IPS-20b (cell line): ENCODE measurements around the gene ADCY1.

Experiments
- H3K27ac ChIP-seq: one replicate; pipeline ENCODE4 v1.5.1; 2013; ENCODE audit warnings: low read length
- H3K27me3 ChIP-seq: 2 replicates; pipeline ENCODE4 v1.6.1; 2013; ENCODE audit warnings: mild to moderate bottlenecking, low read length, inconsistent platforms; ENCODE audit not compliant: insufficient read depth
- H3K36me3 ChIP-seq: 2 replicates; pipeline ENCODE4 v1.6.1; 2013; ENCODE audit warnings: low read depth, mild to moderate bottlenecking, inconsistent platforms, low read length, moderate library complexity; ENCODE audit not compliant: insufficient read depth
- H3K4me1 ChIP-seq: 2 replicates; pipeline ENCODE4 v1.6.1; 2013; ENCODE audit warnings: mild to moderate bottlenecking, control low read depth, inconsistent platforms, low read length, moderate library complexity; ENCODE audit not compliant: insufficient read depth
- H3K4me3 ChIP-seq: 2 replicates; pipeline ENCODE4 v1.5.1; 2013; ENCODE audit warnings: mild to moderate bottlenecking, low read length, inconsistent platforms
- H3K9ac ChIP-seq: 2 replicates; pipeline ENCODE4 v1.6.1; 2013; ENCODE audit warnings: low read depth, mild to moderate bottlenecking, inconsistent platforms, low read length, moderate library complexity
- H3K9me3 ChIP-seq: 2 replicates; pipeline ENCODE4 v1.6.1; 2013; ENCODE audit warnings: mild to moderate bottlenecking, low read depth, low read length, inconsistent platforms; ENCODE audit not compliant: insufficient read depth

The ADCY1 gene

DNA sequence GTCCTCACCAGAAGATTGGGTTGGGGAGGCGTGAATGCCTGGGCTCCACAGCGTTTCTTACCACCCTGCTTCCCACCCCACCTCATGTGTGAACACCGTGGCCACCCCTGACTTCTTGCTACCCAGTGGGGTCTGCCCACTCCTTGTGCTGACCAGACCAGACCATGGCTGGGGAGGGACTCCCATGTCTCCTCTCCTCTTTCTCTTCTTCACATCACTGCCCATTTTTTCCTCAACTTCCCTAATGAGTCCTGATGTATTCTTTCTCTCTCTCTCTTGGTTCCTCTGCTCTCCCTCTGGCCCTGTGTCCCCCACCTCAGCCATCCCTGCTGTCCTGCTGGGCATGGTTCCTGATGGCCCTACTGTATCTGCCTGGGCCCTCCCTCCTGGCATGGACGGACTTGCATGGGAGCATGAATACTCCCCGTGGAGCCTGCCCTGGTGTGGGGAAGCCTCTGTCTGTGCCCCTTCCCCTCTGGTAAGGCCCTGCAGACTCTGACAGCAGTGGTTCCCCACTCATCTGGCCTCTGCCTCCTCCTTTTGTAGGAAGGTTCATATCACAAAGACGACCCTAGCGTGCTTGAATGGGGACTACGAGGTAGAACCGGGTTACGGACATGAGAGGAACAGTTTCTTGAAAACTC lies 85.5 kb downstream of the ADCY1 start:
- no peak overlapping the region for H3K4me3 ChIP-seq
- no peaks in the 10 kb centered on the region for H3K27me3 ChIP-seq
- H3K9ac ChIP-seq = no peak overlapping the region
- H3K4me1 ChIP-seq = no peaks in the 10 kb centered on the region
- no peak overlapping the region for H3K27ac ChIP-seq
- H3K9me3 ChIP-seq = no peaks in the 10 kb centered on the region
- H3K36me3 ChIP-seq = peaks cover 6% of the 10 kb centered on the region; the same call in 1 of the 2 replicates

DNA sequence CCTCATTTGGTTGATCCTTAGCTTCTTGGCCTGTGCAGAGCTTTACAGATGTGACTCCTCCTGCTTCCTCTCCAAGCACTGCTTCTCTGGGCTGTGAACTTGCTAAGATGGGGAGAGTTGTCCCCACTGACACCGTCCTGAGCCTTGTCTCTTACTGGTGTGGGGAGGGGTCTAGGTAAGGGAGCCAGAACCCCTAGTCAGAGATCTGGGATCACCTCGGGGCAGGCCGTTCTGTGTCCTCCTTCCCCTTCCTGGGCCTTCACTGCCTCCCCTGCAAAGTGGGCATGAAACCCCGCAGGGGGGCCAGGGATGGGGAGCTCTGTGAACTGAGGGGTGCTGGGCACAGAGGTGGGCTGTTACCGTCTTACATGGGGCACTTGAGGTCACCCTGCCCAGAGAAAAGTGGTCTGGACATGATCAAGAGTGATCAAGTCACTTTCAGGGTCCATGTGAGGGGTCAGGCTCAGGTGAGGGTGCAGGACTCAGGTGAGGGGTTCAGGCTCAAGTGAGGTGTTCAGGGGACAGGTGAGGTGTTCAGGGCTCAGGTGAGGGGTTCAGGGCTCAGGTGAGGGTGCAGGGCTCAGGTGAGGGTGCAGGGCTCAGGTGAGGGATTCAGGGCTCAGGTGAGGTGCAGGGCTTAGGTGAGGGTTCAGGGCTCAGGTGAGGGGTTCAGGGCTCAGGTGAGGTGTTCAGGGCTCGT lies 86.2 kb downstream of the ADCY1 start:
- H3K4me1 ChIP-seq = no peaks in the 10 kb centered on the region
- H3K9ac ChIP-seq = no peak overlapping the region
- H3K4me3 ChIP-seq = no peak overlapping the region
- no peaks in the 10 kb centered on the region for H3K9me3 ChIP-seq
- no peak overlapping the region for H3K27ac ChIP-seq
- no peaks in the 10 kb centered on the region for H3K27me3 ChIP-seq
- peaks cover 6% of the 10 kb centered on the region; the same call in 1 of the 2 replicates for H3K36me3 ChIP-seq

DNA sequence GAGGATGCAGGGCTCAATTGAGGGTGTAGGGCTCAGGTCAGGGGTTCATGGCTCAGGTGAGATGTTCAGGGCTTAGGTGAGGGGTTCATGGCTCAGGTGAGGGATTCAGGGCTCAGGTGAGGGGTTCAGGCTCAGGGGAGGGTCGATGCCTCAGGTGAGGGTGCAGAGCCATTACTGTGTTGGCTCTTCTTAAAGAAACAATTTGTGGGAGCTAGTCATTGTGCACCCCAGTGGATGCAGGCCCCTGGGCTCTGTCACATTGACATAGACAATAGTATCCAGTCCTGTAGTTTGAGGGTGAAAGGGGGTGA lies 86.7 kb downstream of the ADCY1 start:
- H3K4me3 ChIP-seq = no peak overlapping the region
- no peaks in the 10 kb centered on the region for H3K27me3 ChIP-seq
- H3K4me1 ChIP-seq = no peaks in the 10 kb centered on the region
- H3K36me3 ChIP-seq = peaks cover 6% of the 10 kb centered on the region; the same call in 1 of the 2 replicates
- no peak overlapping the region for H3K9ac ChIP-seq
- no peaks in the 10 kb centered on the region for H3K9me3 ChIP-seq
- H3K27ac ChIP-seq = no peak overlapping the region

DNA sequence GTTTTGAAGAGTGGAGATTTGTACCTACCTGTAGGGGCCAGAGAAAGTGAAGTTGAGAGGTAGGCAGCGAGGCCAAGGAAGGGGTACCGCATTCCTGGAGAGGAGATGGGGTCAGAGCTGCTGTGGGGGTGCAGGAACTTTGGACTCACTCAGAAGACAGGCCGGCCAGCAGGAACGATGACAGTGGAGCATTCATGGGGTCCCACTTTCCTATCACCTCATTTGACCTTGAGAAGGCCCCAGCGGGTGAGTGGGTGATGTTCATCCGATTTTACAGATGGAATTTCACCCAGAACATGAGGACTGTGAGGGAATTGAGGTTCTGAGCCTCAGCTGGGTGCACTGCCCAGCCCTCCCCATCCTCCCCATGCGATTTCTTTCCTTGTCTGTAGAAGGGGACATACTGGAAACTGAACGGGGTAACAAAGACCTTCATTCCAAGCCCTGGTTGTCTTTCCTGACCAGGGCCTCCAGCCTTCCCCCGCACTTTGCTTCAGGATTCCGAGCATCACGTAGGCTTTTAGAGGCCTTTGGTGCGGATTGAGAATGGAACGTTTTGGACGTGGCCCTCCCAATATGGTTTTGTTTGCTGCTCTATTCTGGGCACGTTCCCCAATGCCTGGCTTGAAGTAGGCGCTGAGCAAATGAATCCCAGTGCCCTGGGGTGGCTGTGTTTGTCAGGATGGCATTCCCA lies 87.3 kb downstream of the ADCY1 start:
- no peak overlapping the region for H3K9ac ChIP-seq
- H3K27ac ChIP-seq = no peak overlapping the region
- H3K4me3 ChIP-seq = no peak overlapping the region
- no peaks in the 10 kb centered on the region for H3K9me3 ChIP-seq
- H3K36me3 ChIP-seq = peaks cover 6% of the 10 kb centered on the region; the same call in 1 of the 2 replicates
- H3K27me3 ChIP-seq = no peaks in the 10 kb centered on the region
- H3K4me1 ChIP-seq = no peaks in the 10 kb centered on the region

DNA sequence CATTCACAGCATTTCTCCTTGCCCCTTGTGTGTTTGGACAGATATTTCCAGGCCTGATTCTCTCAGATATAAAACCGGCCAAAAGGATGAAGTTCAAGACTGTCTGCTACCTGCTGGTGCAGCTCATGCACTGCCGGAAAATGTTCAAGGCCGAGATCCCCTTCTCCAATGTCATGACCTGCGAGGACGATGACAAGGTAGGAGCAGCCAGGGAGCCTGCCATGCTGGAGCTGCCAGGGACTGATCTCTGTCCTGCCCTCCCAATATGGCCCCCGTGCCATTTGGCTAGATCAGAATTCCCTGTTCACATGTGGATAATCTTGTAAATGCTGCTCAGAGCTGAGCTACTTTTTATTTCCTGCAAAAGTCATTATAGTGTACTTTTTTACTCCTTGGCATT lies 87.8 kb downstream of the ADCY1 start:
- Histone ChIP-seq H3K36me3 (peaks cover 6% of the 10 kb centered on the region; the same call in 1 of the 2 replicates), H3K27ac (no peak overlapping the region), H3K4me1 (no peaks in the 10 kb centered on the region), H3K27me3 (no peaks in the 10 kb centered on the region), H3K9me3 (no peaks in the 10 kb centered on the region), H3K9ac (no peak overlapping the region), H3K4me3 (no peak overlapping the region)

DNA sequence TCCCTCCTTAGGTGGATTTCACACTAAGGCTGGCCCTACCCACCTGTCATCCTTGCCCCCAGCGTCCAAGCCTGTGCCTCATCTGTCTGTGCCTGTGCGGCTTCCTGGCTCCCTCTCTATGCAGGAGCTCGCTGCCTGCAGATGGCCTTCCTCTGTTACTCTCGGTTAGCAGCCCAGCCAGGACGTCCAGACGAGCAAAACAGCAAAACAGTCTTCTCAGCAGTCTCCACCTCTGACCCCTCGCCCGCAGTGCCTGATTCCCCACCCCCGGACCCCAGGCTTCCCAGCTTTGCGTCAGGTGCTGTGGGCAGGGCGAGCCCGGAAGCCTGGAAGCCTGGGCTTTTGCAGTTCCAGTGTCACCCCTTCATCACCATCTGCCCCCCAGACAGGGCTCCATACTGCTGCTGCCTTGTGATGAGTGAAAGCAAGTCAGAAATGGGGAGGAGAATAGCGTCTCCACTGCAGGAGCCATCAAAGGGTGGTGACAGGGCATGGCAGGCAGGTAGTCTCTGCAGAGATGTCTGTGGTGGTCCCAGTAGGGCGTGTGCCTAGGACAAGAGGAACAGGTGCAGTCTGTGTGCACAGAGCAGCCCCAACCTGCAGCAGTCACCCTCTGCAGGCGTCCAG lies 88.5 kb downstream of the ADCY1 start:
- no peaks in the 10 kb centered on the region for H3K4me1 ChIP-seq
- no peaks in the 10 kb centered on the region for H3K27me3 ChIP-seq
- no peak overlapping the region for H3K27ac ChIP-seq
- no peaks in the 10 kb centered on the region for H3K9me3 ChIP-seq
- H3K36me3 ChIP-seq = peaks cover 6% of the 10 kb centered on the region; the same call in 1 of the 2 replicates
- H3K4me3 ChIP-seq = no peak overlapping the region
- H3K9ac ChIP-seq = no peak overlapping the region

DNA sequence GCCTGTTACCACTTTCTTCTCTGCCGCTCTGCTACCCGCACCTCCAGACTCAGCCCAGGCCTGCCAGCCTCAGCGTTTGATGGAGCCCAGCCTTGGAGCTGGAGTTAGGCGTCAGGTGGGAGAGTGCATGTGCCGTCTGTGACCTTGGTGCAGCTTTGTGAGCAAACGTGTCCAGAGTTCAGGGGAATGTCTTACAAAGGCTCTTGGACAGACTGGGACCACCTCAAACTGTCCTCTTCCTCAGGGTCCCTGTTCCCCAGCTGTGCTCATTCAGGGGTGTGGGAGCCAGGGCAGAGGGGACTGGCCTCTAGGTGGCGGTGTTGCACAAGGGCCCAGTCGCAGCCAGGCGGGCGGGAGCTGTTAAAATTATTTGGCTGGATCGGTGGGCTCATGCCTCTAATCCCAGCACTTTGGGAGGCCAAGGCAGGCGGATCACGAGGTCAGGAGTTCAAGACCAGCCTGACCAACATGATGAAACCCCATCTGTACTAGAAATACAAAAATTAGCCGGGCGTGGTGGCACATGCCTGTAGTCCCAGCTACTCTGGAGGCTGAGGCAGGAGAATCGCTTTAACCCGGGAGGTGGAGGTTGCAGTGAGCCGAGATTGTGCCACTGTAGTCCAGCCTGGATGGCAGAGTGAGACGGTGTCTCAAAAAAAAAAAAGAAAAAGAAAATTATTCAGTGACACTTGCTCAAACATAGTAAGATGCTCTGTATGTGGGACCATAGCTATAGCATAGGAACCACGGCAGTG lies 89.2 kb downstream of the ADCY1 start:
- no peak overlapping the region for H3K27ac ChIP-seq
- H3K9ac ChIP-seq = no peak overlapping the region
- no peaks in the 10 kb centered on the region for H3K9me3 ChIP-seq
- no peak overlapping the region for H3K4me3 ChIP-seq
- no peaks in the 10 kb centered on the region for H3K4me1 ChIP-seq
- H3K36me3 ChIP-seq = peaks cover 6% of the 10 kb centered on the region; the same call in 1 of the 2 replicates
- no peaks in the 10 kb centered on the region for H3K27me3 ChIP-seq

DNA sequence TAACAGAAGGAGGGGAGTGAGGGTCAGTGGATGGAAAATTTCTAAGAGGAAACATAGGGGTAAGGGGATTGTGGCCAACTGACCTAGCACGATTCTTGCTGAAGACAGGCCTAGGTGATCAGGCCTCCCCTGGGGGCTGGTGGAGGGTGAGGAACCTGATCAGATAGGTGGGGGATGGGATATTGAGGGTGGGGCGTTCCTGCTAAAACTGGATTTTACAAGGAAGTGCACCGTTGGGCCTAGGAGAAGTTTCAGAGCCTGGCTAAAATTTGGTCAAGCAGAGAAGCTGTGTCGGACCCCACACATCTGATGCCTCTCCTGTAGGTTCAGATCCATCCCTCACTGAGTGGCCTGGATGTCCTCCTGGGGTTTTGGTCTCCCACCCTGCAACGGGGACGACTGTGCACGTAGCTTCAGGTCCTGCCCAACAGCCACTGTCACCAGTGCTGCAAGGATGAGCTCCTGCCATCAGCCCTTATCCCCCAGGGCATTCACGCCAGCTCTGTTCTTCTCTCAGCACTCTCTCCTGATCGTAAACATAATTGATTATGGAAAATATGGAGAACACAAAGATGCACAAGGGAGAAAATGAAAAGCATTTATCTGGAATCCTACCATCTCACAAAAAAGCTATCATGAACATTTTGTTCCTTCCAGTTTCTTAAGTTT lies 89.9 kb downstream of the ADCY1 start:
- Histone ChIP-seq H3K4me1 (no peaks in the 10 kb centered on the region), H3K9ac (no peak overlapping the region), H3K27ac (no peak overlapping the region), H3K36me3 (peaks cover 6% of the 10 kb centered on the region; the same call in 1 of the 2 replicates), H3K4me3 (no peak overlapping the region), H3K27me3 (no peaks in the 10 kb centered on the region), H3K9me3 (no peaks in the 10 kb centered on the region)

DNA sequence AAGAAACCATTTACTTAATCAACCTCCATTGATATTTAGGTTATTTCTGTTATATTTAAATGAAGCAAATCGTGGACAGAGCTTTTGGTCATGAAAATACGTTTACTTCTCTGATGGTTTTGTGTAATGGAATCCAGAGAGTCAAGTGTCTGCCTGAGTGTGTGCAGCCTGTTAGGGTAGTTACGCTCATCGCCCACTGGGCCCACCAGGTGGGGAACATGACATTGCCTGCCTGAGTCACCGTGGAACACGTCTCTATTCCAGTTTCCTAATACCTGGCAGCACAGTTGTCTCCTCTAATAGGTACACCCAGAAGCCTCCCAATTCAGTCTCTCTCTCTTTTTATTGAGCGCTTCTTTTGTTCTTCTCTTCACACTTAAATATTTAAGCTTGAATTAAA lies 91.0 kb downstream of the ADCY1 start:
- peaks cover 6% of the 10 kb centered on the region; the same call in 1 of the 2 replicates for H3K36me3 ChIP-seq
- no peak overlapping the region for H3K27ac ChIP-seq
- no peaks in the 10 kb centered on the region for H3K27me3 ChIP-seq
- no peak overlapping the region for H3K4me3 ChIP-seq
- no peaks in the 10 kb centered on the region for H3K9me3 ChIP-seq
- no peak overlapping the region for H3K9ac ChIP-seq
- H3K4me1 ChIP-seq = no peaks in the 10 kb centered on the region

DNA sequence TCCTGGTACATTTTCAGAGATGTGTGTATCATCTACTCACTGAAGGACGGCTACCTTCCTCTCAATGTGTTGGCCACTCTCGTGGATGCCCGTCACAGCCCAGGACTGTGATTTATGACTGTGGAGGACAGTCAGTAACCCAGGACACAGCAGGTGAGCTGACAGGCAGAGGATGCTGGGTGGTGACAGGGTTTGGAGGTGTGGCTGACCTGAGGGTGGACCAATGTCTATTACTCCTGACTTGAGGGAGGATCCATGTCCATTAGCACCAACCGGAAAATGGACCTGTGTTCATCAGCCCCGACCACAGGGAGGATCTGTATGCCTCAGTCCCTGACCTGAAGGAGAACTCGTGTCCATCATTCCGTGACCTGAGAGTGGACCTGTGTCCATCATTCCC lies 96.1 kb downstream of the ADCY1 start:
- Histone ChIP-seq H3K9me3 (peaks cover 6% of the 10 kb centered on the region; the same call in 1 of the 2 replicates), H3K36me3 (no peaks in the 10 kb centered on the region), H3K9ac (no peak overlapping the region), H3K4me1 (no peaks in the 10 kb centered on the region), H3K27me3 (no peaks in the 10 kb centered on the region), H3K27ac (no peak overlapping the region), H3K4me3 (no peak overlapping the region)

DNA sequence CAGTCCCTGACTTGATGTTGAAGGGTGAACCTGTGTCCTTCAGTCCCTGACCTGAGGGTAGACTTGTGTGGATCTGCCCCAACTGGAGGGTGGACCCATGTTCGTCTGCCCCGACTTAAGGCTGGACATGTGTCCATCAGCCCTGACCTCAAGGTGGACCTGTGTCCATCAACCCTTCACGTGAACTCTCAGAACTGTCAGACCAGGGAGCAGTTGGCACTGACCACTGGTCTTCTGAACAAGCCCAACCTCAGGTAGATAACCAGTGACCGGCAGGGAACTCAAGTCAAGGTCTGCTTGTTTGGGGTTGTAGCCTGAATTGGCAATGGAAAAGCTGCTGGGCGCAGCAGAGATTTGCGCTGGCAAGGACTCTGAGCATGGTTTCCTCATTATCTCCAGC lies 96.5 kb downstream of the ADCY1 start:
- no peak overlapping the region for H3K4me3 ChIP-seq
- H3K4me1 ChIP-seq = no peaks in the 10 kb centered on the region
- H3K9me3 ChIP-seq = peaks cover 6% of the 10 kb centered on the region; the same call in 1 of the 2 replicates
- no peak overlapping the region for H3K27ac ChIP-seq
- H3K36me3 ChIP-seq = no peaks in the 10 kb centered on the region
- H3K27me3 ChIP-seq = no peaks in the 10 kb centered on the region
- no peak overlapping the region for H3K9ac ChIP-seq
